Measurements from ENCODE around the gene TEAD4. TPM values are rescaled to one million over a fixed set of nuclear protein-coding genes. Genes with fewer than 3 reads are reported as not detected.

Gene TEAD4
- polyA plus RNA-seq, 4 donors, result 16.9 to 23.7 (median 18.7) TPM

DNA sequence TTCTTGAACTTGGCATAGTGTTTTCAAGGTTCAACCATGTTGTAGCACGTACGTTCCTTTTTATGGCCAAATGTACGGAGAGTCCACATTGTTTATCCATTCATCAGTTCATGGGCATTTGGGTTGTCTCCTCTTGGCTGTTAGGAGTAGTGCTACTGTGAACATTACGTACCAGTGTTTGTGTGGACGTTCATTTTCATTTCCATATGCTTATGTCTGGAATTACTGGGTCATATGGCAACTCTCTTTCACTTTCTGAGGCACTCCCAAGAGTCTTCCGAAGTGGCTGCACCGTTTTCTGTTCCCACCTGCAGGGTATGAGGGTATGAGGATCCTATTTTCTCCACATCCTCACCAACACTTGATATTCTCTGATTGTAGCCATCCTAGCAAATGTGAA is 68.9 kb downstream of the TEAD4 start:
- no peak for DNase-seq (ENCODE audit: low read depth in 4 of 4, low spot score in 3 of 4)

DNA sequence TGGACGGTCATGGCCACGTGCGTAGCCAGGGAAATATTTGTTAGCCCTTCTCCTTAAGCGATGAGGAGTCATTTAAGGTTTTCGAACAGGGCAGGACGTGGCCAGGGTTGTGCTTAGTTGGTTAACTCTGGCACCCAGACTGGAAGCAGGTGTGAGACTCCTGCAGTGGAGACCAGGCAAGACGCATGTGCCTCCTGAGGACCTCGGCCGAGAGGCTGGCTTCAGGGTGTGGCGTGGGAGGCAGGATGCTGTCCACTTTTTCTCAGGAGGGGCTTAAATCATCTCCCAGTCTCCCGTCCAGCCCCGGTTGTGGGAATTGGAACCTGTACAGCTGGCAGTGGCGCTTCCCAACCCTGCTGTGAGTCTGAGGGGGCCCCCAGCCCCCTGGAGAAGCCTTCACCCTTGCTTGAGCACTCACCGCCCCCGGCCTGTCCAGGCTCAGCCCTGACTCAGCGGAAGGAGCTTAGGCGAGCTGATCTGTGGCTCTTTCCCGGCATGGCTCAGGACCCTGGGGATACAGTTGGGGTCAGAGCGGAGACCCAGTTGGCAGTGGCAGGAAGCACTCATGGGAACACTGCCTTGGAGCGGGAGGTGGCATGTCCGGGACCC is 71.7 kb downstream of the TEAD4 start:
- no peak for DNase-seq (ENCODE audit: low read depth in 4 of 4, low spot score in 3 of 4)

DNA sequence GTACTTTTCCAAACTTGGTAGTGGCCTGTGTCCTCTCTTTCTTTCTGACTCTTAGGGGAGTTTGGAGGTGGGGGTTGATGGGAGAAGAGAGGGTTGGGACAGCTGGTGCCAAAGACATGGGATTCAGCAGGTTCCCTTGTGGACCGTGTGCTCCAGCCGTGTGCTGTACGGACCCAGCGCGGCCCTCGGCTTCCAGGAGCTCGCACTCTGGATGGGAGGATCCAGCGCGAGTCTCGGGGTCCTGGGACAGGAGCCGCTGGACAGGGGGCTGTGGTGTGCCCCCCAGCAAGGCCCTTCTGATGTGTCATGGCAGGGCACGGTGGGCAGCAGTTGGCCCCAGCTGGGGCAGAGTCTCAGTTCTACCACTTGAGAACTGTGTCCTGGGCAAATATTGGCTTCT is 73.0 kb downstream of the TEAD4 start:
- no peak for DNase-seq (ENCODE audit: low read depth in 4 of 4, low spot score in 3 of 4)

DNA sequence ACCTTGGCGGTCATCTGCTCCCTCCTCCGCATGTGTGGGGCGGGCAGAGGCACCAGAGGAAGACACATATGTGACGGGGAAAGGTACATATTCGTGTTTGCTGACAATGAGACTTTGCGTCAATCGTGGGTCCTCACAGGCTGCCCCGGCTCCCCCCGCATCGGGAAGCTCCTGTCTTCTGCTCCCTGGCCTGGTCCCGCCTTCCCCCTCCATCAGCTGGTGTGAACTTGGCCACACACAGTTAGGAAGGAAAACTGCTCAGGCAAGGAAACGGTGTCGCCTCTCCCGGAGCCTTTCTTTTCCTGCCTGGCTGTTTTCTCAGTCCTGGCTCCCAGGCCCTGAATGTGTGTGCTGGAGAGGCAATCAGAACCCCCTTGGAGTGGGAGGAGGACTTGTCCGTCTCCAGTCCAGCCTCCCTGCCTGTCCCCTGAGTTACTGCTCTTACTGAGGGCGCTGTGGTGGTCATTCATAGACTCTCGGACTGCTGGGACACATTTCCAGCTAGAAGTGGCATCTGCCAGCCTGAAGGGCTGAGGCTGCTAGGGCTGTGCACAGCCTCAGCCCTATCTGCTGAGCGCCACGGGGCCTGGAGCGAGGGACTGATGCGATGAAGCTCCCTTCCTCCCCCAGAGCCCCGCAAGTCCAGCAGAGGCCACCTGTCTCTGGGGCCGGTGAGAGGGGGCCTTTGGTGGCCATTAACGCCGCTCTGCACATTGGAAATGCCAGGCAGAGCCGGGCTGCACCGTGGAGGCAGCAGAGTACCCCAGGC is 73.8 kb downstream of the TEAD4 start:
- peak in 3 of 4 donors; percentile 47 to 56 (median 55) for DNase-seq (ENCODE audit: low read depth in 4 of 4, low spot score in 3 of 4)

DNA sequence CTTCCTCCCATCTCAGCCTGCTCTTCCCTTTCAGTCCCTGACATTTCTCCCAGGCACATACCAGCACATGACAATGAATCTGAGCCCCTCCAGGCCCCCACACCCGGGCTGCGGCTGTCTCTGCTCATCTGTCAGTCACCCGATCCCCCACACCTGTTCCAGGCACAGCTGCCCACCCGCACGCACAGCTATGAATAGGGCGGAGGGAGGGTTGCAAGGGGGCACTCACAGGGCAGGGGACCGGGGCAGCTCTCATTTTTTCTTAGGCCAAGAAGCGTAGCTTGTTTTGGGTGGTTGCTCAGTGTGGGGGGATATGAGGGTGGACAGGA is 74.3 kb downstream of the TEAD4 start:
- DNase-seq (ENCODE audit: low read depth in 4 of 4, low spot score in 3 of 4), result no peak

DNA sequence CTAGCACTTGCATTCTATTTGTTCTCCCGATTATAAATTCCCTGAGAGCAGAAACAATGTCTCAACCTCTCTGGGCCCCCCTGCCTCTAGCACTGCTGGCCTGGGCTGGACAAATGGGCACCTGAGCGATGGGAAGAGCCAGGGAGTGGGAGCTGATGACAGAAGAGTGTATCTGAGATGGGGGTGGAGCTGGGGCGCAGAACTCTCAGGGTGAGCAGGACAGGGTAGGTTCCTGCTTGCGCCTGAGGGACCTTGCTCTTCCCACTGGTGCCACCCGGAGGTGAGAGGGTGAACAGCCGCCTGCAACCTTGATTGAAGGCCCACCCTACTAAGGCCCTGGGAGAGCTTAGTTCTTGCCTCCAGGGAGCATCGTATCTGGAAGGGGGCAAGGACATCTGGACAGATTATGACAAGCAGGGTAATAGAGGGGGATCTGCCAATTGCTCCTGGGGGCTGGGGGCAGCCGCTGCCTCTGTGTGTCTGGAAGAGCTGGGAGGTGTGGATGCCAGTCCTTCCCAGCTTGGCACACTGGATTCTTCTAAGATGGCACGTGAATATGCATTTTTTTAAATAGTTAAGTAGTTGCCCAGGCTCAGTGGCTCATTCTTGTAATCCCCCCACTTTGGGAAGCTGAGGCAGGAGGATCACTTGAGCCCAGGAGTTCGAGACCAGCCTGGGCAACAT is 75.0 kb downstream of the TEAD4 start:
- DNase-seq (ENCODE audit: low read depth in 4 of 4, low spot score in 3 of 4), result peak in 3 of 4 donors; percentile 40 to 51 (median 44)

DNA sequence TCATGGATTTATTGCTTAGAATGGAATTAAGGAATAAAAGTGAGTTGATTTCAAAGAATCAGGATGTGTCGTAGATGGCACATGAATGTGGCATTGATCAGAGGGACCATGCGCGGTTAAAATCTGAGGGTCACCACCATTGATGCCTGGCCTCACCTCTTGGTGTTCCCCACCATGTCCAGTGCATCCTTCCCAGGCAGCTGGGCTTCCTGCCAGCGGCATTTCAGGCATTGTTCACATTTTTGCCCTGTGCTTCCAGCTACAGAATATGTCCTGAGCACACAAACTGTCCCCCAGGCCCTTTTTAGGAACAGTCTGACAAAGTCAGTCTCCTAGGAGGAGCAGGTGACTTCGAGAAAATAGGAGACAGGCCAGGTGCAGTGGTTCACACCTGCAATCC is 76.0 kb downstream of the TEAD4 start:
- no peak for DNase-seq (ENCODE audit: low read depth in 4 of 4, low spot score in 3 of 4)

DNA sequence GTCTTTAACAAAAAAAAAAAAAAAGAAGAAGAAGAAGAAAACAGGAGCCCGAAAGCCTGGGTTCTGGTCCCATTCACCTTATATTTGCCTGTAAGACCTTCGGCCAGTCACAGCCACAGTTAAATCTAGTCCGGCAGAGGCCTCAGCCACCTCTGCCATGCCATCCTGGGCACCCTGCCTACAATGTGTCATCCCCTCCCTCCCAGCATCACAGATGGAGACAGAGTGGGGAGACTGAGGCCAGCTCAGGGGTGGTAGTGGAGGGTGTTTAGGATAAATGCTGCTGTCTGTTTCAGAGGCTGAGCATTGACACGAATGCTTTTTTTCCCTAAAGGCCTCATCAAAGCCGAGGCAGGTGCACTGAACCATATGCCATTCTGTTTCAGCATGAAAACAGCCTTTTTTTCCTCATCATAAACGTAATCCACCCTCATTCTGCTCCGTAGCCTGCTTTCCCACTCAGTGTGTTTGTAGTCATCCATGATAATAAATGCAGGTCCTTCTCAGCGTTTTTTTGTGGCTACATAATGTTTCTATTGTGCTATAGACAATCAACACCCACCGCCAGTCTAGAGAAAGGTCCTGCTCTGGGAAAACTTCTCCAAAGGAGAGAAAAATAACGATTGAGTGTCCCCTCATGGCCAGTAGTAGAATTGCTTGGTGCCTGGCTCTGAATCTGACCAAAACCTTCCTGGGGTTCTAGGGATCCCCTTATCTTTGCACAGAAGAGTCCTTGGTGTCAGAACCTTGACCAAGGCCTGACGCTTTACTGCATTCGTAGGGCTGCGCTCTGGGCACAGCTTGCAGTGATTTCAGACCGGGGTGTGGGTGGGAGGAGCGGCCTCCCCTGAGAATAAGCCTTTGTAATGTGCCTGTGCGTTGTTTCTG is 76.9 kb downstream of the TEAD4 start:
- no peak for DNase-seq (ENCODE audit: low read depth in 4 of 4, low spot score in 3 of 4)

DNA sequence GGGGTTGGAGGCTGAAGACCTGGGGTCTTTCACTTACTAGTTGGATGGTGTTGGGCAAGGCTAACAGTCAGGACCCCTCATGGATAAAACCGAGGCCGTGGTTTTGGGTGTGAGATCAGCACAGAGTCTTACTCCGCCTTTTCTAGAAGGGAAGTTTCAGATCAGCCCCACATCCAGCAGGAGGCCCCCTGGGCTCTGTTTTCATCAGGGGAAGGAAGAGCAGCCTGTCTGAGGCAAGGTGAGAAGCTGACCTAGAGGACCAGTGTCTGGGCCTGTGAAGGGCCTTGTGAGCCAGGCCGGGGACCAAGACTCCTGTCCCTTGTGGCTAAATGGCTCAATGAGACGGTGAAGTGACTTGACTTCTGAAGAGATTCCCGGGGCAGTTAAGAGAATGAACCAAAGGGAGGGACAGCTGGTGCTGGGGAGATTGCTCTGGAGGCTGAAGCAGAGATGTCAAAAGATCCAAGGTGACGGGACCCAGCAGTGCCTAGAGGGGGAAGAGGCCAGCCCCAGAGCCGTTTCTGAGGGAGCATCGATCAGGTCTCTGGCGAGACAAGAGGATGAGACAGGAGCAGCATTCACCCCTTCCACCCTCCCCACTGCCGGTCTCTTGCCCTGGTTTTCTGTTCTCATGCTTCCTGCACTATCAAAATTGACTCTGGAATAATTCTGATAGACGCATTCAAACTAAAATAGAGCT is 77.9 kb downstream of the TEAD4 start:
- DNase-seq (ENCODE audit: low read depth in 4 of 4, low spot score in 3 of 4), result no peak

DNA sequence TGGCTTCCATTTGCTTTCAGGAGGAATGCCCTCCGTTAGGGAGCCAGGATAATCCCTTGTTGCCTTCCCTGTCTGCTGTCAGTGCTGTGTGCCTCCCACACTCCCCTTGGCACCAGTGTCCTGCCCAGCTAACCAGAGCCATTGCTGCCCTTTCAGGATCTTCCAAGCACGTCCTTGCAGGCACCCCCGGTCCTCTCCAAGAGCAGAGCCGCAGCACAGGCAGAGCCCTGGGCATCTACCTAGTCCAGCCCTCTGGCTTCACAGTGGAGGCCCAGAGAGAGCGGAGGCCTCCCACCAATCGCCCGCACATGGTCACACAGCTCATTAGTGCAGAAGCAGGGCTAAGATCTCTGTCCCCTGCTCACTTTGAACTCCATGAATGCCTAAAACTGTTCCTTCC is 79.0 kb downstream of the TEAD4 start:
- no peak for DNase-seq (ENCODE audit: low read depth in 4 of 4, low spot score in 3 of 4)

DNA sequence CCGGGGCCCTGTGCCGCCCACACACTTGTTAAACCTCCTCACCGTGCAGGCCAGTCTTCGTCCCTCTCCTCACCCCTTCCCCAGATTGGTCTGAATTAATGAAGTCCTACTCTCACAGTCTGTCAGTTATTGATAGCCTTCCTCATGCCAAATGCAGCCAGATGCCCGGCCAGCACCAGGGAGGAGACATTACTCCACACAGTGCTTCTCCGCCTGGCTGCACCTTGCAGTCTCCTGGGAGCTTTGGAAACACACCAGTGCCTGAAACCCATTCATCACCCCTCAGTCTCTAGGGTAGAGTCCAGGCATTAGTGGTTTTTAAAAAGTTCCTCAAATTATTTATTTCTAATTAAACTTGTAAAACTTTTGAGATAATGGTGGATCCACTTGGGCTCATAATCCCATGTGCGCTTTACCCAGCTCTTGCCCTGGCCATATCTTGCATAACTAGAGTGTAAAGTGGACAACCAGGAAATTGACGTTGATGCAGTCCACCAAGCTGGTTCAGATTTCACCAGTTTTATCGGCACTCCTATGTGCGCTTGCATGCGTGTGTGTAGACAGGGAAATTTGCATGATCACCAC is 79.8 kb downstream of the TEAD4 start:
- DNase-seq (ENCODE audit: low read depth in 4 of 4, low spot score in 3 of 4), result no peak

DNA sequence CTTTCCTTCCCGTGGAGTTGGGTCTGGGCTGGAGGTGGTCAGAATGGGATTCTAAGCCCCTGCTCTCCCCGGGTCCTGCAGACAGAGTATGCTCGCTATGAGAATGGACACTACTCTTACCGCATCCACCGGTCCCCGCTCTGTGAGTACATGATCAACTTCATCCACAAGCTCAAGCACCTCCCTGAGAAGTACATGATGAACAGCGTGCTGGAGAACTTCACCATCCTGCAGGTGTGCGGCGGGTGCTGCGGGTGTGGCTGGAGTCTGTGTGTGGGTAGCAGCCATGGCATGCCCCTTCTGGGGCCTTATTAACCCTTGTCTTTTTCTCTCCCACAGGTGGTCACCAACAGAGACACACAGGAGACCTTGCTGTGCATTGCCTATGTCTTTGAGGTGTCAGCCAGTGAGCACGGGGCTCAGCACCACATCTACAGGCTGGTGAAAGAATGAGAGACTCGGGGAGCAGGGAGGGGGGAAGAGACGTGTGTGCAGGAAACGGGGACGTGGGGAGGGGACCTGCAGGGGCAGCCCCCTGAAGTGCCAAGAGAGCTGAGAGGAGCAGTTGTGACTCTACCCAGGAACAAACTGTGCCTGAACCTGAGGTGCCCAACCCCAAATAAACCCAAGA is 80.9 kb downstream of the TEAD4 start:
- DNase-seq (ENCODE audit: low read depth in 4 of 4, low spot score in 3 of 4), result no peak

DNA sequence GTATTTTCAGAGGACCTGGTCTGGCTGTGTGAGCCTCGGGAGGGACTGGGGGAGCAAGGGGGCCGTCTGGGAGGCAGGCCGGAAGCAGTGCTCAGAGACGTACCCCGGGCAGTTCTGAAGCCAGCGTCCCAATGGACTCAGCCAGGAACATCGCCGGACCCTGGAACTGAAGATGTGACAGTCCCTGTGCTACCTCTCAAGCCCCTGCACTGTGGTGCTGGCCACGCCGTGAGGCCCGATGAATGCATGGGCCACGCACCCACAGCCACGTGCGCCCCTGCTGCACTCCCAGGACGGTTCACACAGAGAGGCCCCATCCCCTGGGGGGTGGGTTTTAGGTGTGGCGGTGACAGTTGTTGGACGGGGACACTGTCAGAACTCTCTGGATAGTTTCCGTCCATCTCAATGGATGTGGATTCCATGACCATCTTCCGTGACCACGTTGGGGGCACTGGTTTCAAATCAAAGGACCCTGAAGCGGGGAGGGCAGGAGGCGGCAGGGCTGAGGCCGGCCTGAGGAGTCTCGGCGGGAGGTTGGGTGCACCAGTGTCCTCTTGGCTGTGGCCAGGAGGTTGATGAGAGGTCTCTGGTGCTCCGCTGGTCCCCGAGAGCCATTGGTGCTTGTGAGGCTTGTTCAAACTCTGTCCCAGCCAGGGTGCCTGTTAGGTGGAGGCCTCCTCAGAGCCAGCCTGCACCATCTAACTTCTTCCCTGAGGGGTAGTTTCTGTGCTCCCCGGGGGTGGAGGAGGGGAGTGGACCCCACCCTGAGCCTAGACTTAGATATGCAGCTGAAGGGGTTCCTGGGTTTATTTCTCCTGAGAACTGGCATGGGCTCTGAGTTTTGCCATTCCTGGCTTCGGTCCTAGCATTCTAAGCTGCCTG is 81.7 kb downstream of the TEAD4 start:
- DNase-seq (ENCODE audit: low read depth in 4 of 4, low spot score in 3 of 4), result no peak

DNA sequence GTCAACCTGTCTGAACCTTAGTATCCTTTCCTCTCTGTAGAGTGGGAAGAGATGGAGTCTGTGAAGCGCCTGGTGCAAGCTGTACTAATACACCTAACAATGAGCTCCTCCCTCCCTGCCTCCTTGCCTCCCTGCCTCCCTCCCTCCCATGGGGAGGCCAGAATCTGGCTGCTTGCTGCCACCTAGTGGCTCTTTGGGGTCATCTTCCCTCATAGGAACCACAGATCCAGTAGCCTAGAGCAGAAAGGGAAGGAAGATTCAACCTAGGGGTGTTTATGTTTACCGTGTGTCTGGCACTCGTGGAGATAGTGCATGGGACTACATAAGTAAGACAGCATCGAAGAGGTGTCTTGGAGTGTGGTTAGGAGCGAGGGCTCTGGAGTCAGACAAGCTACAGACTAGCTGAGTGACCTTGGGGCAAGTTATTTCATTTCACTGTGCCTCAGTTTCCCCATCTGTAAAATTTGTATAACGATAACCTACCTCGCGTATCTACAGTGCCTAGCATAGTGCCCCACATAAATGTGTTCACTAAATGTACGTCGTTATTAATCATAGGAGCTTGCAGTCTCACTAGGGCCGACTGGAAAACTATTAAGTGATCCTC is 82.5 kb downstream of the TEAD4 start:
- DNase-seq (ENCODE audit: low read depth in 4 of 4, low spot score in 3 of 4), result peak in 3 of 4 donors; percentile 41 to 54 (median 49)

DNA sequence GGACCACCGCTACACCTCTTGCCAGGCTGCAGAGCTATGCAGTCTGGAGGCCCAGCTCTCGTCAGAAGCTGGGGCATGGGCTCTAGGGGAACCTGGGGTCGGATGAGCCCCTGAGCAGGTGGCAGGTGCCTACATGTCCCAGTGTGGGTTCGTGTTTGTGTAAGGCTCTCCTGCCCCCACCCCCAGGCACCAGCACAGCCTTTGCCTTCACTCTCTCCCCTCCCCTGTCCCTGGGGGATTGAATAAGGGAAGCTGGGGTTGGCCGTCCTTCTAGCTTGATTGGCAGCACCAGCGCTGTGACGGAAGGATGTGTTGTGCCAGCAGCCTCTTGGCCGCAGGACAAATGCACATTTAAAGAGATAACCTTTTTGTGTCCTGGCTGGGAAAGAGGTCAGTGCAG is 83.2 kb downstream of the TEAD4 start:
- no peak for DNase-seq (ENCODE audit: low read depth in 4 of 4, low spot score in 3 of 4)

DNA sequence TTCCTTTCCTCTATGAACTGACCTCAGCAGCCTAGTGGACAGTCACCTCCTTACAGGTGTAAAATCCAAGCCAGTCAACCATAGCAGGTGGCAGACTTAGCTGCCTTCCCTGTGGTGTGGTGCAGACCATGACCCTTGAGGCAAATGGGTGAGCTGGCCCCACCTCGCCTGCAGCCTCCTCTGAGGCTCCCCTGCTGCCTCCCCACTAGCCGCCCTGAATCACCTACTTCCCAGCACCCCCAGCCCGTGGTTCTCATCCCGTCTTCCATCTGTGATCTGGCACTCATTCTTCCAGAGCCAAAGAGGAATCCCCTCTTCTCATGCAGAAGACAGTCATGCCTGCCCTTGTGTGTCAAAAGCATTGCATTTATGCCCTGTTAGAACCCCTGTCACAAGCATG is 83.6 kb downstream of the TEAD4 start:
- no peak for DNase-seq (ENCODE audit: low read depth in 4 of 4, low spot score in 3 of 4)

DNA sequence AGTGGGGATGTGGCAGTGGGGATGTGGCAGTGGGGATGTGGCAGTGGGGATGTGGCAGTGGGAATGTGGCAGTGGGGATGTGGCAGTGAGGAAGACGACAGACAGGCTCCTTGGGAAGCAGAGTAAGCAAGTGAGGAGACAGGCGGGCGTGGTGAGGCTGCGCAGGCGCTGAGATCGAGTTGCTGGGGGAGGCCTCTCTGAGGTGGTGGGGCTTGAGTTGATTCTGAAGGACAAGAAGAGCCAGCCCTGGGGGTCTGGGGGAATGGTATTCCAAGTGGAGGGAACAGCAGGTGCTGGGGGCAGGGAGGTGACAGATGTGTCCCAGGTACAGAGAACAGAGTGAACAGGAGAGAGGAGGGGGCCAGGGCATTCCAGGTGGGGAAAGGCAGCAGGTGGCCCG is 84.2 kb downstream of the TEAD4 start:
- no peak for DNase-seq (ENCODE audit: low read depth in 4 of 4, low spot score in 3 of 4)

DNA sequence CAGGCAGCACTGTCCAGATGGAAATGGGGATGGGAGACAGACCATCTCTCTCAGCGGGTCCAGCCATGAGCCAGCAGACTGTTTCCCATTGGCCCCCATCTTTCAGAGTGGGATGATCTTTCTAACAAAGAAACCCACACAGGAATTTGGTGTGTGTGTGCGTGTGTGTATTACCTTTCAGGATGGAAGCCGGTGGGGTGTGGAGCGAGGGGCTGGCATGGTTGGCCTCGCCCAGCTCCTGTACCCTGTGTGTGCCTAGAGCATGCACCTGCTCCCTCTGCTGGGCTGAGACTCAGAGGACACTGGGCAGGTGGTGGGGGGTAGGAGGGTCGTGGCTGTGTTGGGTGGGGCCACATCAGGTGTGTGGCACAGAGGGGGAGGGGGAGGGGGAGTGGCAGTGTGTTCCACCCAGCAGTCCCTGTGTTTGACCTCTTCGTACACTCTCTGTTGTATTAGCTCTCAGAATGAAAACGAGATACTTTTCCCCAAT is 85.0 kb downstream of the TEAD4 start:
- DNase-seq (ENCODE audit: low read depth in 4 of 4, low spot score in 3 of 4), result no peak
